GM19467 (cell line): Measurements from ENCODE around the gene ARHGAP6.

Experiments
- ATAC-seq: cut with Tn5 transposase; IDR thresholded peaks from one replicate; pipeline ENCODE4 v1.9.1; 2021; ENCODE audit warnings: mild to moderate bottlenecking, moderate library complexity; ENCODE audit not compliant: unreplicated experiment

Gene ARHGAP6

DNA sequence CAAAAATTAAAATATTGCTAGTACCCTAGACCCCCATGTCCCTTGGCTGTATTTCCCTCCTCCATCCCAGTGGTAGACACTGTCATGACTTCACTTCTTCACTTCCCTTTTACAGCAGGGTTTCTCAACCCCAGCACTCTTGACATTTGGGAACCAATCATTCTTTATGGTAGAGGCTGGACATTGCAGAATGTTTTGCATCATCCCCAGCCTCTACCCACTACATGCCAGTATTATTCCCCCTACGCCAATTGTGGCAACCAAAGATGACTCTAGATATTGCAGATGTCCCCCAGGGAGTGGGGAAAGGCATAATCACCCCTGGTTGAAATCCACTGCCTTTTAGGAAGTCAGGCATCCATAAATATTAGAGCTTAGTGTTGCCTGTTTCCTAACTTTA lies 233.9 kb downstream of the ARHGAP6 start:
- ATAC-seq: no peak

DNA sequence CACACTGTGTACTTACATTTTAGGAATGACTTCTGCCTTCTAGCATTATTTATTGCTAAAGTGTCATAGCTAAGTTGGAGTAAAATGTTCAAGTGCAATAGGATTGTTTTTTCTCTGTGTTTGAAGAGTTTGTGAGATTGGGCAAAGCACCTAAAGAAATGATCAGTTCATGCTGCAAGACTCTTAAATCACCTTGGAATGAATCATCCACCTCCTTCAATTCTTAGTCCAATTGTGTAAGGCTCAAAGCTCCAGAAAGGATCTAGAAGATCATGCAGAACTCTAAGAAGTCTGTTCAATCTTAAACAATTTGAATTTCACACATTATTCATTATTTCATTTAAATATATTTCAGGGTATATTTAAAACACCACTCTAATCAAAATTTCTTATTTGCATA lies 235.4 kb downstream of the ARHGAP6 start:
- no peak for ATAC-seq

GRCh38 chrX:11429538-11430085 lies 236.1 kb downstream of the ARHGAP6 start:
- ATAC-seq: no peak

GRCh38 chrX:11427453-11428071 lies 238.2 kb downstream of the ARHGAP6 start:
- ATAC-seq: no peak

GRCh38 chrX:11426712-11427452 lies 238.8 kb downstream of the ARHGAP6 start:
- ATAC-seq: no peak

DNA sequence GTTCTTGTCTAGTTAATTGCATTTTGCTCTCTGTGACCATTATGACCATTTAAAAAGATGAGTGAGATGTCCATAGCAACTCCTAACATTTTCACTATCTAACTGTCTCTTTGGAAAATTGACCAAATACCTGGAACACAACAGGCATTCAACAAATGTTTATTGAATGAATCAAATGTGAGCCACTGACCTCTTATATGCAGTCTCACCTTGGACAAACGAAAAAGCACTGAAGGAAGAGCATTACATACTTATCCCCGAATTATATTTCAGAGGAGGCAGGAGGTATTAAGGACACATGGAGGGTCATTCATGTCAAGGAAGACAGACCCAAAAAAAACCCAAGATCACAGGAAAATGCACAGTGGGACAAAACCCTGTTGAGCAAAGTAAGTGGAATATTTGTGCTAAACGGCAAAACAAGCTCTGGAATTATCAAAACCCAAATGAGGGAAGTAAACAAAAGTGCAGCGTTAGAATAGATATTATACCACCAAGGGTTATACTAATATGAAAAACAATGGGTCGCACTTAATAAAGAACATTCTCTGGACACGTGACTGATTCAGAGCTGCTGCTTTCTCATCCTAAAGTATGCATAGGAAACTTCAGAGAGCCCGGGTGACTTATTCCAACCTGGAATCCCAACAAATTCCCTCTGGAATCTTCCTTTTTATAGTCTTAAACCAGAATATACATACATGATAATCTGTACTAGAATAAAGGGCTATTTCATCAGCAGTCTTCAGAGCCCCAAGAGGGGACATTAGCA lies 240.6 kb downstream of the ARHGAP6 start:
- ATAC-seq: no peak

DNA sequence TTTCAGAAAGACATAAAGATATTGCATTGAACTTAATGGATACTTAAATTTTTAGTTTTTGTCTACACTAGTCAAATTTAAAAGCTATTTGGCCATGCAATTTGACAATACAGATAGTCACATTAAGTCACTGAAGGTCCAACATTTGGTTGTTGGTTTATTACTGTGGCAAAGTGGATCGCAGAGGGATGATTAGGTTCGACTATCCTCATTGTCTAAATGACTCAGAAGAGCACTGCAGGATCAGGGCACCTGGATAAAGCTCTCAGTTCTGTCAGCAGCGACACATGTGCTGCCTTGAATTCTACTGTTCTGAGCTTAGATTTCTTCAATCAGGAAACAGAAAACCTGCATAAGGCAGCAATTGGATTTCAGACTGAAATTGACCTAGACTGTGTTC lies 241.8 kb downstream of the ARHGAP6 start:
- ATAC-seq: no peak

- ATAC-seq: peak; percentile 91
Observed at GRCh38 chrX:11423362-11423818, 242.3 kb downstream of the ARHGAP6 start.

GRCh38 chrX:11422525-11422857 lies 243.2 kb downstream of the ARHGAP6 start:
- ATAC-seq: no peak

DNA sequence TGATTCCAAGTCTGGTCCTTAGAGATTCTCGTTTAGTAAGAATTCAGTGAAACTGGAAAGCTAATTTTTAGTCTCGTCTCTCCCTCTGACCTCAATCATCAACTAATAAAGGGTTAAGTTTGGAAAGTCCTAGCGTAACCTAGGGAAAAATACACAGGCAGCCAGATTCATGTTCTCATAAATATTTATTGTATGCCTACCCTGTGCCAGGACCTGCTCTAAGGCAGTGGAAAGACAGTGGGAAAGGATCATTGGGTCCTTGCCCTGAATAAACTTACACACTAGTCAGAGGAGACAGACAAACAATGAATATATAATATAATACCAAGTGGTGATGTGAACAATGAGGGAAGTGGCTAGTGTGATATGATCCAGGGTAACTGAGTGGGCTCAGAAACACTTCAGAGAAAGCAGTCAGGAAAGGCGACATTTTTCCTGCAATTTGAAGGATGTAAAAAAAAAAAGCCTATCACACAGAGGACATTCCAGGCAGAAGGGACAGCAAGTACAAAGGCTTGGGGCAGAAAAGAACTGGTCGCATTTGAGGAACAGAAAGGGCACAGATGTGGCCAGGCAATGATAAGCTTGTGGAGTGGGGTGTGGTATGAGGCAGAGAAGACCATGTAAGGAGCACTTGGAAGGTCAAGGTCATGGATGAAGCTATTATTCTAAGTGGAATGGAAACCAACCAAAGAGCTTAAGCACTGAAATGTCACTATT lies 243.8 kb downstream of the ARHGAP6 start:
- ATAC-seq: no peak

GRCh38 chrX:11420851-11421250 lies 244.9 kb downstream of the ARHGAP6 start:
- ATAC-seq: no peak

- ATAC-seq: no peak
Observed at GRCh38 chrX:11419102-11419501, 246.6 kb downstream of the ARHGAP6 start.

GRCh38 chrX:11416600-11416999 lies 249.1 kb downstream of the ARHGAP6 start:
- no peak for ATAC-seq

- no peak for ATAC-seq
Observed at GRCh38 chrX:11414091-11414490, 251.6 kb downstream of the ARHGAP6 start.

DNA sequence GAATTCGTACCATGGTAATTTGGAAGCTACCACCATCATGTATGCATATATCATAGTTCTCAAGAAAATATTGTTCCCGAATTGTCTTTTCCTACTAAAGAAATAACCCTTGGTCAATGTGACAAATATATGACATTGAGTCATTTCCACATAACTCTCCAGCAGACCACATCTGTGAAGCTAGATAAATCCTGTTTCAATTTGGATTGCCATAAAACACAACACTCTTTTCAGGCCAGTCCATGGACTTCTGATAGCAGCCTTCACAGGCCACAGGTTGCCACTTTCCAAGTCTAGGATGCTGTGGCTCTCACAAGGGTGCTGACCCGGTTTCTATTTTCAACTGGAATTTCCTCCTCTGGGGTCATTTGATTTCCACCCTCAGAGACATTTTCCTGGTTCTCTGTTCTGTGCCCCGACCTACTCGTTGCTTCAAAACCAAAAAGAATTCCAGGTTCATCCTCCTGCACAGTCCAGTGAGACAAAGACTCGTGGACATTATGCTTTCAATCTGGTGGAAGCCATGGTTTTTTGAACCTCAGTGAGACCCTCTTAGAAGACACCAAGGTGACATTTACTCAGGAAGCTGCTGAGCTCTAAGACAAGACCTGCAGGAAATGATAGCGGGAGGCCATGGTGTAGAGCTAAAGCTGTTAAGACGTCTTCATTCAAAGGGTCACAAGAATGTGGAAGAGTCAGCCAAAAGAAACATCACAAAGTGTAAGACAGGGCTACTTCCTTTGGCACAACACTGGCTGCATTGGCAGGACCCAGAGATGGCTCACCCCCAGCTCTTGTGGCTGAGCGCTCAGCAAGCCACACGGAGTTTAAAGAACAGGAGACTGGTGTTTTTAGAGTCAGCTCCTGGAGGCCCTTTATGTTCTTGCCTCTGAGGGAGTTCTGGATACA lies 252.8 kb downstream of the ARHGAP6 start:
- no peak for ATAC-seq

- ATAC-seq: no peak
Observed at GRCh38 chrX:11409957-11410356, 255.8 kb downstream of the ARHGAP6 start.

GRCh38 chrX:11408783-11409182 lies 256.9 kb downstream of the ARHGAP6 start:
- no peak for ATAC-seq

GRCh38 chrX:11408109-11408405 lies 257.7 kb downstream of the ARHGAP6 start:
- ATAC-seq: no peak

GRCh38 chrX:11407331-11408108 lies 258.2 kb downstream of the ARHGAP6 start:
- no peak for ATAC-seq
